H9 (cell line): ENCODE results near the gene FAM180B. TPM values are rescaled to one million over a fixed set of nuclear protein-coding genes. Genes with fewer than 3 reads are reported as not detected.

Experiments used
- DNase-seq: peaks from one replicate; pipeline ENCODE4 v3.0.0-alpha.2; 2017
- H2AFZ ChIP-seq: one replicate; pipeline ENCODE4 v1.6.1; 2013; ENCODE audit warnings: mild to moderate bottlenecking, low read length, control low read depth, moderate library complexity
- H2AK5ac ChIP-seq: 2 replicates; pipeline ENCODE4 v1.6.1; 2013; ENCODE audit warnings: low read length, control low read depth, mixed read lengths; ENCODE audit not compliant: insufficient read length
- H2BK120ac ChIP-seq: one replicate; pipeline ENCODE4 v1.6.1; 2013; ENCODE audit warnings: low read depth, mild to moderate bottlenecking, low read length, control low read depth, inconsistent platforms; ENCODE audit not compliant: poor library complexity, severe bottlenecking
- H2BK12ac ChIP-seq: 2 replicates; pipeline ENCODE4 v1.6.1; 2013; ENCODE audit warnings: low read length, control low read depth, mixed read lengths, low read depth; ENCODE audit not compliant: insufficient read length
- H2BK15ac ChIP-seq: 2 replicates; pipeline ENCODE4 v1.6.1; 2013; ENCODE audit warnings: low read depth, low read length, control low read depth
- H2BK20ac ChIP-seq: one replicate; pipeline ENCODE4 v1.6.1; 2013; ENCODE audit warnings: low read depth, mild to moderate bottlenecking, low read length, control low read depth, inconsistent platforms; ENCODE audit not compliant: poor library complexity, severe bottlenecking
- H2BK5ac ChIP-seq: 2 replicates; pipeline ENCODE4 v1.6.1; 2013; ENCODE audit warnings: low read length, control low read depth, mixed read lengths; ENCODE audit not compliant: insufficient read length
- H3K14ac ChIP-seq: 2 replicates; pipeline ENCODE4 v1.6.1; 2013; ENCODE audit warnings: low read length, control low read depth; ENCODE audit not compliant: insufficient read depth
- H3K18ac ChIP-seq: 2 replicates; pipeline ENCODE4 v1.6.1; 2013; ENCODE audit warnings: low read depth, mild to moderate bottlenecking, mixed read lengths, low read length, control low read depth; ENCODE audit not compliant: insufficient read length
- H3K23ac ChIP-seq: 2 replicates; pipeline ENCODE4 v1.6.1; 2013; ENCODE audit warnings: low read length, control low read depth, mixed read lengths, low read depth; ENCODE audit not compliant: insufficient read length
- H3K23me2 ChIP-seq: 2 replicates; pipeline ENCODE4 v1.6.1; 2013; ENCODE audit warnings: low read depth, mild to moderate bottlenecking, mixed read lengths, low read length, control low read depth; ENCODE audit not compliant: insufficient read length, poor library complexity, severe bottlenecking
- H3K27ac ChIP-seq: 2 replicates; pipeline ENCODE4 v1.5.1; 2013; ENCODE audit warnings: low read length, control low read depth, mixed read lengths, low read depth; ENCODE audit not compliant: insufficient read length
- H3K27me3 ChIP-seq: 2 replicates; pipeline ENCODE4 v1.6.1; 2013; ENCODE audit warnings: low read length, control low read depth, inconsistent platforms; ENCODE audit not compliant: insufficient read depth
- H3K4ac ChIP-seq: 2 replicates; pipeline ENCODE4 v1.6.1; 2013; ENCODE audit warnings: low read depth, mild to moderate bottlenecking, control low read depth, inconsistent platforms, low read length, moderate library complexity
- H3K4me1 ChIP-seq: 2 replicates; pipeline ENCODE4 v1.6.1; 2013; ENCODE audit warnings: low read length, control low read depth, inconsistent platforms; ENCODE audit not compliant: insufficient read depth
- H3K4me2 ChIP-seq: 2 replicates; pipeline ENCODE4 v1.6.1; 2013; ENCODE audit warnings: low read length, control low read depth, mixed read lengths; ENCODE audit not compliant: insufficient read length, insufficient read depth
- H3K56ac ChIP-seq: 2 replicates; pipeline ENCODE4 v1.6.1; 2013; ENCODE audit warnings: low read depth, mild to moderate bottlenecking, mixed read lengths, low read length, control low read depth; ENCODE audit not compliant: insufficient read length
- H3K79me1 ChIP-seq: 2 replicates; pipeline ENCODE4 v1.6.1; 2013; ENCODE audit warnings: low read depth, mild to moderate bottlenecking, moderate library complexity, low read length, control low read depth, inconsistent platforms; ENCODE audit not compliant: insufficient read depth, poor library complexity, severe bottlenecking
- H3K79me2 ChIP-seq: 2 replicates; pipeline ENCODE4 v1.6.1; 2013; ENCODE audit warnings: low read length, control low read depth, inconsistent platforms; ENCODE audit not compliant: insufficient read depth
- H3K9ac ChIP-seq: 2 replicates; pipeline ENCODE4 v1.6.1; 2013; ENCODE audit warnings: low read length, control low read depth, mixed read lengths; ENCODE audit not compliant: insufficient read length; ENCODE audit errors: extremely low read depth
- H3K9me3 ChIP-seq: one replicate; pipeline ENCODE4 v1.6.1; 2013; ENCODE audit warnings: low read depth, low read length, inconsistent platforms; ENCODE audit not compliant: control insufficient read depth
- H3T11ph ChIP-seq: one replicate; pipeline ENCODE4 v1.6.1; 2013; ENCODE audit warnings: mild to moderate bottlenecking, low read length, control low read depth, inconsistent platforms
- H4K20me1 ChIP-seq: one replicate; pipeline ENCODE4 v1.6.1; 2013; ENCODE audit not compliant: control insufficient read depth, insufficient read length, insufficient read depth
- H4K5ac ChIP-seq: 2 replicates; pipeline ENCODE4 v1.6.1; 2013; ENCODE audit warnings: low read depth, mild to moderate bottlenecking, mixed read lengths, low read length, control low read depth; ENCODE audit not compliant: insufficient read length
- H4K8ac ChIP-seq: replicated peaks from 2 replicates; pipeline ENCODE4 v1.6.1; 2013; ENCODE audit warnings: low read length, control low read depth, mixed read lengths, low read depth; ENCODE audit not compliant: insufficient read length
- H4K91ac ChIP-seq: 2 replicates; pipeline ENCODE4 v1.6.1; 2013; ENCODE audit warnings: low read depth, mild to moderate bottlenecking, moderate library complexity, mixed read lengths, low read length, control low read depth; ENCODE audit not compliant: insufficient read length
- H3K27ac Mint-ChIP-seq, 3 experiments: 2 replicates in 2 of 3; 3 replicates in 1 of 3; pipeline ENCODE4 v1.8.0; 2020 to 2021; ENCODE audit warnings: mixed read lengths in 3 of 3, mild to moderate bottlenecking in 1 of 3, moderate library complexity in 1 of 3
- H3K27me3 Mint-ChIP-seq: 2 replicates; pipeline ENCODE4 v1.8.0; 2021; ENCODE audit warnings: low read depth, mild to moderate bottlenecking, moderate library complexity, mixed read lengths
- H3K36me3 Mint-ChIP-seq, 3 experiments: 2 replicates in 2 of 3; 3 replicates in 1 of 3; pipeline ENCODE4 v1.8.0; 2020 to 2021; ENCODE audit warnings: low read depth in 3 of 3, mixed read lengths in 3 of 3; ENCODE audit not compliant: insufficient read depth in 1 of 3
- H3K4me1 Mint-ChIP-seq, 2 experiments: 2 replicates each; pipeline ENCODE4 v1.8.0; 2020; ENCODE audit warnings: mixed read lengths in 2 of 2
- H3K4me3 Mint-ChIP-seq, 2 experiments: 2 replicates in 1 of 2; 3 replicates in 1 of 2; pipeline ENCODE4 v1.8.0; 2020 to 2021; ENCODE audit warnings: mild to moderate bottlenecking in 2 of 2, mixed read lengths in 2 of 2, moderate library complexity in 1 of 2
- H3K9me3 Mint-ChIP-seq, 2 experiments: 2 replicates in 1 of 2; 3 replicates in 1 of 2; pipeline ENCODE4 v1.8.0; 2020; ENCODE audit warnings: mild to moderate bottlenecking in 2 of 2, mixed read lengths in 2 of 2, moderate library complexity in 1 of 2
- WGBS: extraction: QIAGEN DNeasy Blood & Tissue Kit; methylation state at CpG from one replicate; pipeline ENCODE4 v1.1.7; 2013; ENCODE audit warnings: missing lambda C conversion rate, low lambda C conversion rate, mixed read lengths; ENCODE audit not compliant: insufficient read length; ENCODE audit errors: extremely low coverage; 5-methylcytosine and 5-hydroxymethylcytosine counted together
- total RNA-seq: library from RNA; stranded (reverse); gene quantifications from 2 replicates; pipeline ENCODE4 v1.2.1, GENCODE V29; 2021
- TF ChIP-seq, protein P1 (sequence below): fragments of 200-600 bp; sonication (generic); conservative IDR thresholded peaks from 3 replicates; pipeline ENCODE4 v1.8.0; 2021; ENCODE audit warnings: antibody characterized with exemption, mild to moderate bottlenecking

Gene FAM180B
- total RNA-seq, 1 experiment from 2014 or later: 0.37 TPM

DNA sequence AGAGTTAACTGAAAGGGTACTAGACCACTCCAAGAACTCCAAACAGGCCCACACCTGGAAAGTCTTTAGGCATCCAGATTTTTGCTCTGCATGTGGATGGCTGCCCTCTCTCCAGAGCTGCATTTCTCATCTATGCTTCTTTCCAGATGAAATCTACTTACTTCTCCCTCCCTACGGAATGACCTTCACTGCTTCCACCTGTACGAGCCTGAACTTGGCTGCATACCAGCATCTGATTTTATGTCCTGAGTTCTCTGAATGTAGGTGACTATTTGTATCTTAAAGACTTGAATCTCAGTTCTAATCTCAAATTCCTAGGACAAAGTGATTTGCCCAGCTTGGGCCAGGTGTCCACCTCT, 46.8 kb upstream of the FAM180B start:
- Histone ChIP-seq H3K79me1 (peaks cover 3% of the 10 kb centered on the region), H2BK5ac (no peak overlapping the region), H3K79me2 (peaks cover 68% of the 10 kb centered on the region; the same call in 1 of the 2 replicates), H3K9ac (no peak overlapping the region), H4K5ac (no peak overlapping the region), H3K4me2 (no peak overlapping the region), H2BK15ac (no peak overlapping the region), H3K4ac (no peak overlapping the region), H4K91ac (no peak overlapping the region), H3K23ac (no peak overlapping the region), H3K23me2 (no peaks in the 10 kb centered on the region), H3K27ac (no peak overlapping the region), H4K8ac (no peak overlapping the region), H3T11ph (no peak overlapping the region), H2AFZ (no peak overlapping the region), H3K4me1 (peaks cover 4% of the 10 kb centered on the region; the same call in 1 of the 2 replicates), H4K20me1 (no peaks in the 10 kb centered on the region), H2BK12ac (no peak overlapping the region), H3K14ac (no peak overlapping the region), H3K18ac (no peak overlapping the region), H3K27me3 (no peaks in the 10 kb centered on the region), H3K56ac (no peak overlapping the region), H2AK5ac (no peak overlapping the region), H3K9me3 (no peaks in the 10 kb centered on the region), H2BK120ac (no peak overlapping the region), H2BK20ac (no peak overlapping the region)
- H3K4me3 Mint-ChIP-seq: no peak overlapping the region
- H3K4me1 Mint-ChIP-seq: peaks cover 27 to 28% of the 10 kb centered on the region in 2 experiments
- WGBS: no CpG with 5 or more reads among the region's 2 CpGs
- no peaks in the 10 kb centered on the region for H3K9me3 Mint-ChIP-seq
- no peaks in the 10 kb centered on the region for H3K27me3 Mint-ChIP-seq
- H3K27ac Mint-ChIP-seq: peak overlapping the region in 1 of 3 experiments; percentile 56; a peak in 1 of 7 replicates
- TF ChIP-seq, protein P1, sequence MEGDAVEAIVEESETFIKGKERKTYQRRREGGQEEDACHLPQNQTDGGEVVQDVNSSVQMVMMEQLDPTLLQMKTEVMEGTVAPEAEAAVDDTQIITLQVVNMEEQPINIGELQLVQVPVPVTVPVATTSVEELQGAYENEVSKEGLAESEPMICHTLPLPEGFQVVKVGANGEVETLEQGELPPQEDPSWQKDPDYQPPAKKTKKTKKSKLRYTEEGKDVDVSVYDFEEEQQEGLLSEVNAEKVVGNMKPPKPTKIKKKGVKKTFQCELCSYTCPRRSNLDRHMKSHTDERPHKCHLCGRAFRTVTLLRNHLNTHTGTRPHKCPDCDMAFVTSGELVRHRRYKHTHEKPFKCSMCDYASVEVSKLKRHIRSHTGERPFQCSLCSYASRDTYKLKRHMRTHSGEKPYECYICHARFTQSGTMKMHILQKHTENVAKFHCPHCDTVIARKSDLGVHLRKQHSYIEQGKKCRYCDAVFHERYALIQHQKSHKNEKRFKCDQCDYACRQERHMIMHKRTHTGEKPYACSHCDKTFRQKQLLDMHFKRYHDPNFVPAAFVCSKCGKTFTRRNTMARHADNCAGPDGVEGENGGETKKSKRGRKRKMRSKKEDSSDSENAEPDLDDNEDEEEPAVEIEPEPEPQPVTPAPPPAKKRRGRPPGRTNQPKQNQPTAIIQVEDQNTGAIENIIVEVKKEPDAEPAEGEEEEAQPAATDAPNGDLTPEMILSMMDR: no peak
- DNase-seq: no peak
- peaks cover 3 to 20% (median 11%) of the 10 kb centered on the region in 3 experiments; a peak in 6 of 7 replicates for H3K36me3 Mint-ChIP-seq
